Thoracic aorta (tissue), 2 donors: ENCODE results near the gene NFIA. TPM values are rescaled to one million over a fixed set of nuclear protein-coding genes. Genes with fewer than 3 reads are reported as not detected.

Experiments
- ATAC-seq: fragments of 150-250 bp; one replicate; pipeline ENCODE4 v1.8.0; 2017; ENCODE audit warnings: low read depth; ENCODE audit not compliant: insufficient number of reproducible peaks, low FRiP score
- DNase-seq: peaks from one replicate; pipeline ENCODE4 v3.0.0-alpha.2; 2020; ENCODE audit warnings: low spot score
- H3K27ac ChIP-seq, 2 donors: fragments of 200-600 bp; sonication (generic); 1 replicate in 1 of 2; 2 replicates in 1 of 2; pipeline ENCODE4 v1.5.1; 2016; ENCODE audit warnings: mild to moderate bottlenecking in 2 of 2, moderate library complexity in 2 of 2
- H3K27me3 ChIP-seq: fragments of 200-600 bp; sonication (generic); replicated peaks from 2 replicates; pipeline ENCODE4 v1.6.0; 2016; ENCODE audit warnings: mild to moderate bottlenecking; ENCODE audit not compliant: insufficient read depth
- H3K36me3 ChIP-seq: fragments of 200-600 bp; sonication (generic); one replicate; pipeline ENCODE4 v1.5.1; 2016
- H3K4me1 ChIP-seq, 2 donors: fragments of 200-600 bp; sonication (generic); 1 replicate in 1 of 2; 2 replicates in 1 of 2; pipeline versions ENCODE4 v1.5.1 to v1.6.0; 2016; ENCODE audit warnings: low read depth in 2 of 2, mild to moderate bottlenecking in 1 of 2; ENCODE audit not compliant: control insufficient read depth in 1 of 2
- H3K4me3 ChIP-seq: fragments of 200-600 bp; sonication (generic); 2 replicates; pipeline ENCODE4 v1.5.1; 2016; ENCODE audit warnings: mild to moderate bottlenecking
- H3K9me3 ChIP-seq: fragments of 200-600 bp; sonication (generic); 2 replicates; pipeline ENCODE4 v1.5.1; 2016
- total RNA-seq, 2 donors: library from RNA; depleted of rRNA; stranded (reverse); fragments of >200 nt; gene quantifications; one replicate each; pipeline versions ENCODE4 v1.1.0 to v1.2.3, GENCODE V29; 2016
- TF ChIP-seq, protein P1 (sequence below): fragments of 200-600 bp; sonication (generic); IDR thresholded peaks from one replicate; pipeline ENCODE4 v1.5.1; 2019; ENCODE audit warnings: antibody characterized with exemption

Gene NFIA
- total RNA-seq, 2 donors from 2014 or later: 99.8 to 118 TPM

DNA sequence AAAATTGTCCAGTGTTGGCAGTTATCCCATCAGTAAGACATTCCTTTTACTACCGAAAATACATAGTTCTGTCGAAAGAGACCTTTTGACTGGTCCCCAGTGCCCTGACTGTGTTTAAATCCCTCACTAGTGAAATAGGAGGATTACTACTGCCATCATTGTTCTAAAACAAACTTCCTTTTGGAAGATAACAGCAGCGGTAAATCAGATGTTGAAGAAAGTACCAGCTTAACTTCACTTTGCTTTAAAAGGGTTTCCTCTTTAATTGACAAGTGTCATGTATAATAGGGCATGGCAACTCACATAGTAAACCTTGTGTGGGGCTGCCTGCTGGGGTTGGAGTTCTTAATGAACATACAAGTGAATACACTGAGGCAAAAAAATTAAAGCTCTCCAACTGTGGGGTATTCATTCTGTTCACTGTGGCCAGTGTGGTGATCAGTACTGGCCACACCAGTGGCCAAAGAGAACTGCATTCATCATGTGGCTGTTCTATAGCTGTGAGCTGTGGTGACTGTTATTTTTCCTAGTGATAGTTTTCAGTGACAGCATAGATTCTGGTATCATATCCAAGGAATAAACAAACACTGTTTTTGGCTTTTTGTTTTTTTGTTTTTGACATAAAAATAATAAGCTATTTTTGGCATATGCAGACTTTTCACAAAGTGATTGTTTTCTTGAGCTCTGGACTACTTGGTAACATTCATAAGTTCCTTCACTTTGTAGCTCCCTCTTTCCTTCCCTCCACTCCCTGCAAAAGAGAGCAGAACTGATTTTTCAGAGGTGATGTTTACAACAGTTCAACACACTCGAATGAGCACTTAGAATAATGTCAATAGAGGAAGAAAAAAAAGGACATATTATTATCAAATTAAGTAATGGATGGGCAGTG is 74.5 kb downstream of the NFIA start:
- H3K4me3 ChIP-seq: peak overlapping the region; percentile 52
- TF ChIP-seq, protein P1, sequence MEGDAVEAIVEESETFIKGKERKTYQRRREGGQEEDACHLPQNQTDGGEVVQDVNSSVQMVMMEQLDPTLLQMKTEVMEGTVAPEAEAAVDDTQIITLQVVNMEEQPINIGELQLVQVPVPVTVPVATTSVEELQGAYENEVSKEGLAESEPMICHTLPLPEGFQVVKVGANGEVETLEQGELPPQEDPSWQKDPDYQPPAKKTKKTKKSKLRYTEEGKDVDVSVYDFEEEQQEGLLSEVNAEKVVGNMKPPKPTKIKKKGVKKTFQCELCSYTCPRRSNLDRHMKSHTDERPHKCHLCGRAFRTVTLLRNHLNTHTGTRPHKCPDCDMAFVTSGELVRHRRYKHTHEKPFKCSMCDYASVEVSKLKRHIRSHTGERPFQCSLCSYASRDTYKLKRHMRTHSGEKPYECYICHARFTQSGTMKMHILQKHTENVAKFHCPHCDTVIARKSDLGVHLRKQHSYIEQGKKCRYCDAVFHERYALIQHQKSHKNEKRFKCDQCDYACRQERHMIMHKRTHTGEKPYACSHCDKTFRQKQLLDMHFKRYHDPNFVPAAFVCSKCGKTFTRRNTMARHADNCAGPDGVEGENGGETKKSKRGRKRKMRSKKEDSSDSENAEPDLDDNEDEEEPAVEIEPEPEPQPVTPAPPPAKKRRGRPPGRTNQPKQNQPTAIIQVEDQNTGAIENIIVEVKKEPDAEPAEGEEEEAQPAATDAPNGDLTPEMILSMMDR: no peak

DNA sequence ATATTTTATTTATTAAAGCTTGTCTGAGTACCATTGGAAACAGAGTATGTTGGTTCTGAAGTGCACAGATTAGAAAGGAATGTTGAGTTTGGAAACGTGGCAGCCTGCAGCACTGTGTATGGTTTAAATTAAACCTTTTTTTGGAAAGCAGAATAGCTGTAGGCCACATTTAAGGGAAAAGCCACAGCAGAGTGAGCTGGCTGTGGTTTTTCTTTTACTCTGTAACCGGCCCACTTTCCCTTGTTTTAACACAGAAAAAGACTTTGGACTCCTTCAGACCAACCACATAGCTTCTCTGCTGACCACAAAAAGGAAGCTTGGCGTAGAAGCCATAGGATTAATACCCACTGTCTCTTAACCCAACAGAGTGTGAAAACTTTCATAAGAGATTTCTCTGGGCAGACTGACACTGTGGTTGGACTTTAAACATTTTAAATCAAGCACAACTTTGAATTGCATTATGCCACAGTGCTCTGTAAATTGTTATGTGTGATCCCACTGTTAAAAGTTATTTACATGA is 75.2 kb downstream of the NFIA start:
- peaks cover 37 to 90% of the 10 kb centered on the region in 2 donors for H3K4me1 ChIP-seq
- H3K36me3 ChIP-seq: no peaks in the 10 kb centered on the region
- H3K4me3 ChIP-seq: peak overlapping the region; percentile 52
- peak overlapping the region; percentile 70 to 82 for H3K27ac ChIP-seq
- no peaks in the 10 kb centered on the region for H3K27me3 ChIP-seq
- no peaks in the 10 kb centered on the region for H3K9me3 ChIP-seq
- DNase-seq (no peak), ATAC-seq (no peak)
- TF ChIP-seq, protein P1: no peak

More for the DNA sequence above, 74.5 kb downstream of the NFIA start:
- H3K36me3 ChIP-seq: no peaks in the 10 kb centered on the region
- H3K27me3 ChIP-seq: no peaks in the 10 kb centered on the region
- H3K4me1 ChIP-seq: peaks cover 37 to 91% of the 10 kb centered on the region in 2 donors
- no peak for ATAC-seq
- H3K27ac ChIP-seq: peak overlapping the region; percentile 70 to 82
- DNase-seq: no peak
- no peaks in the 10 kb centered on the region for H3K9me3 ChIP-seq

DNA sequence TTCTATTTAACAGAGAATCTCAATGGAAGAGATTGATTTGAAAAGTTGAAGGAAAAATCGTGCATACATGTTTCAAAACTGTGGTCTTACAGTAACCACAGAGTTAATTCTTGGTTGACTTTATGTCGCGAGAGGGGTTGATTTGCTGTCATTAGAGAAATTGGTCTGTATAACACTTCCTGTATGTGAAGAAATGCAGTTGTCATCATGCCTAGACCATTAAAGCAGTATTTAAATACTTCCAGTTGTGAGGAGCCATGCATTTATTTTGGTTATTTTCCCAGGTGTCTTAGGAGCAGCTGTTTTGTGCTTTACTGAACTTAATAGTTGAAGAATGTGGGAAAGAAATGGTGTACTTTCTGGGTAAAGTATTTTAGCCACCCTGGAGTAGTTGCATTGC is 76.2 kb downstream of the NFIA start:
- TF ChIP-seq, protein P1: no peak
- no peaks in the 10 kb centered on the region for H3K27me3 ChIP-seq
- H3K27ac ChIP-seq: peak overlapping the region; percentile 70 to 82
- DNase-seq (no peak), ATAC-seq (no peak)
- H3K9me3 ChIP-seq: no peaks in the 10 kb centered on the region
- no peak overlapping the region for H3K4me3 ChIP-seq
- no peaks in the 10 kb centered on the region for H3K36me3 ChIP-seq
- H3K4me1 ChIP-seq: peaks cover 44 to 90% of the 10 kb centered on the region in 2 donors

DNA sequence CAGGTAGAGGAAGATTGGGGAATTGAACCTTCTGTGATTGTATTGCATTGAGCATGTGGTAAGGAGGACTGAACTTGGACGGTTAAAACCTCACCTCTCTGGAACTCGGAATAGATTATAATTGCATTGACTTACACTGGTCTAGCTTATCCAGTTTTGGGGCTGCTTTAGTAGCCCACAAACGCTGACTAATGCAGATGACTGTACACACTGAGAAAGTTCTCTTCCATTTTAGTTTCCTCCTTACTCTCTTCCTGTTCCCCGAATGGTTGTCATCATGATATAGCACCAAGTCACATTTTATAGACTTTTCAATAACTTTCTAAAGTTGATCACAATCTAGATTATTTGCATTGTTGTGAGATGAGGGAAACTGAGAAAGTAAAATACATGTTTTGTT is 78.2 kb downstream of the NFIA start:
- ATAC-seq: no peak
- H3K4me1 ChIP-seq: peaks cover 41 to 88% of the 10 kb centered on the region in 2 donors
- TF ChIP-seq, protein P1: no peak
- DNase-seq: no peak
- H3K9me3 ChIP-seq: no peaks in the 10 kb centered on the region
- peak overlapping the region; percentile 70 to 82 for H3K27ac ChIP-seq
- H3K36me3 ChIP-seq: no peaks in the 10 kb centered on the region
- no peaks in the 10 kb centered on the region for H3K27me3 ChIP-seq
- H3K4me3 ChIP-seq: no peak overlapping the region

DNA sequence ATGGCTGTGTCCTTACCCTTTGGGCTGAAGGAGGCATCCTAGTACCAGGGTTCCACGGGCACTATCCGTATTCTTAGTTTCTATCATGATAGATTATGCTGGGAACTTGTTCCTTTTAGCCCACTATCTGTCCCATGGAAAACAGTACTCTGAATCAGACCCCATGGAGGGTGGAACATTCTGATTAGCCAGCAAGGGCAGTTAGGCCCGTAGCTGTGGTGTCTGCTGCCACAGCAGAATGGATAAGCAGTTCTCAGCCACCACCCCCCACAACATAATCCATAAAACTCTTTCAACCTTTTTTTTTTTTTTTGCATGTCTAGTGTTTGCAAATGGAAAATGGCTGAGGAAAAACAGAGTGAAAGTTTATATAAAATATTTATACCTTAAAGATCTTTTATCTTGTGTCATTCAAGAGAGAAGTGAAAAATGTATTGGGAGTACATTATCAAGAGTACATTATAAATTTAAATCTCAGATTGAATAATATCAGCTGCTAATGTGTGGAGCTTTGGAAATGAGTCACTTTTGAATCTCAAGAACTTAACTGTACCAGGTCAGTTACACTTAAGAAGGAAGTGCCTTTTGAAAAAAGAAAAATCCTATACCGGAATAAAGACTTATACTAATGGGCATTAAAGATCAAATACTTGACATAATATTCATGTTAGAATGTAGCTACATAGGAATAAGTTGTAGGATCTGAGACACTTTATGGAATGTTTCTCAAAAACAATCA is 80.3 kb downstream of the NFIA start:
- ATAC-seq: no peak
- TF ChIP-seq, protein P1: no peak
- H3K27ac ChIP-seq: peak overlapping the region; percentile 29 to 46

More for the DNA sequence above, 80.3 kb downstream of the NFIA start:
- Histone ChIP-seq H3K4me1 (peaks cover 29 to 76% of the 10 kb centered on the region in 2 donors), H3K27me3 (no peaks in the 10 kb centered on the region), H3K4me3 (no peak overlapping the region), H3K9me3 (no peaks in the 10 kb centered on the region), H3K36me3 (no peaks in the 10 kb centered on the region)
- DNase-seq: no peak
